Naive thymus-derived CD4-positive, alpha-beta T cell (primary cell): ENCODE data around the gene STARD5. TPM values are rescaled to one million over a fixed set of nuclear protein-coding genes. Genes with fewer than 3 reads are reported as not detected.

Experiments
- ATAC-seq: fragments of 150-1000 bp; cut with Tn5 transposase; 2 replicates; pipeline ENCODE4 v1.10.0; 2021; ENCODE audit warnings: mild to moderate bottlenecking, moderate library complexity
- CTCF ChIA-PET: fragments of 350-600 bp; sonication (Branson Sonifier 250); formaldehyde crosslinking; loops from one replicate; lab custom pipeline; 2021; ENCODE audit warnings: antibody characterized with exemption; lab: Charles Lee
- POLR2A ChIA-PET: fragments of 350-600 bp; sonication (Branson Sonifier 250); formaldehyde crosslinking; loops from one replicate; lab custom pipeline; 2021; ENCODE audit warnings: antibody characterized with exemption, inconsistent platforms; lab: Charles Lee
- DNase-seq, 9 donors: peaks; one replicate each; pipeline versions ENCODE4 v3.0.0 to v3.0.0-alpha.2; 2020 to 2022; ENCODE audit warnings: mixed read lengths in 1 of 9
- H3K27ac ChIP-seq: one replicate; pipeline ENCODE4 v1.7.0; 2013; ENCODE audit warnings: mild to moderate bottlenecking, low read depth, low read length, moderate library complexity
- H3K27me3 ChIP-seq, 2 donors: one replicate each; pipeline ENCODE4 v1.7.0; 2013; ENCODE audit warnings: low read length in 2 of 2, mild to moderate bottlenecking in 2 of 2, moderate library complexity in 2 of 2; ENCODE audit not compliant: control insufficient read depth in 2 of 2, insufficient read depth in 2 of 2
- H3K36me3 ChIP-seq, 3 experiments: 1 replicate in 2 of 3; 2 replicates in 1 of 3; pipeline ENCODE4 v1.7.0; 2013; ENCODE audit warnings: low read length in 3 of 3, mild to moderate bottlenecking in 3 of 3, moderate library complexity in 1 of 3; ENCODE audit not compliant: insufficient read depth in 3 of 3, control insufficient read depth in 2 of 3
- H3K4me1 ChIP-seq, 2 donors: one replicate each; pipeline ENCODE4 v1.7.0; 2013; ENCODE audit warnings: low read length in 2 of 2, mild to moderate bottlenecking in 2 of 2, moderate library complexity in 1 of 2; ENCODE audit not compliant: control insufficient read depth in 2 of 2, insufficient read depth in 2 of 2
- H3K4me3 ChIP-seq: 2 replicates; pipeline ENCODE4 v1.7.0; 2013; ENCODE audit warnings: mild to moderate bottlenecking, low read length
- H3K9me3 ChIP-seq, 3 experiments: 1 replicate in 2 of 3; 2 replicates in 1 of 3; pipeline ENCODE4 v1.7.0; 2013; ENCODE audit warnings: low read length in 3 of 3; ENCODE audit not compliant: control insufficient read depth in 2 of 3
- H3K27ac Mint-ChIP-seq, 9 donors: one replicate each; pipeline ENCODE4 v1.8.0; 2020 to 2022; ENCODE audit warnings: mixed read lengths in 9 of 9, mild to moderate bottlenecking in 8 of 9, moderate library complexity in 5 of 9, inconsistent platforms in 2 of 9
- H3K27me3 Mint-ChIP-seq, 5 donors: one replicate each; pipeline ENCODE4 v1.8.0; 2021 to 2022; ENCODE audit warnings: mixed read lengths in 5 of 5, mild to moderate bottlenecking in 1 of 5
- H3K36me3 Mint-ChIP-seq, 5 donors: one replicate each; pipeline ENCODE4 v1.8.0; 2020 to 2022; ENCODE audit warnings: mixed read lengths in 5 of 5, mild to moderate bottlenecking in 3 of 5, inconsistent platforms in 1 of 5
- H3K4me1 Mint-ChIP-seq, 7 donors: one replicate each; pipeline ENCODE4 v1.8.0; 2020 to 2022; ENCODE audit warnings: mixed read lengths in 7 of 7, mild to moderate bottlenecking in 3 of 7, inconsistent platforms in 1 of 7
- H3K4me3 Mint-ChIP-seq, 10 donors: one replicate each; pipeline ENCODE4 v1.8.0; 2020 to 2022; ENCODE audit warnings: mild to moderate bottlenecking in 10 of 10, mixed read lengths in 10 of 10, moderate library complexity in 6 of 10, inconsistent platforms in 2 of 10
- H3K9me3 Mint-ChIP-seq, 11 donors: one replicate each; pipeline ENCODE4 v1.8.0; 2020 to 2022; ENCODE audit warnings: mixed read lengths in 11 of 11, mild to moderate bottlenecking in 4 of 11, inconsistent platforms in 1 of 11, moderate library complexity in 1 of 11
- intact Hi-C, 2 donors: fragments of 100-400 bp; cut with micrococcal nuclease; formaldehyde crosslinking; loops; one replicate each; pipeline ENCODE4 v1.15.1; 2023
- polyA plus RNA-seq, 2 donors: library from polyadenylated mRNA; unstranded; fragments of 300-500 nt; fragmentation: Illumina TruSeq; gene quantifications; one replicate each; pipeline ENCODE4 v1.2.3, GENCODE V29; 2021
- total RNA-seq, 6 experiments: library from RNA in 5 of 6; stranded (reverse) in 5 of 6; gene quantifications; 1 replicate in 5 of 6; 2 replicates in 1 of 6; pipeline ENCODE4 v1.2.3 and lab custom pipeline; 2021 to 2026

The STARD5 gene
- total and polyA plus RNA-seq, 7 experiments from 2014 or later: 5.0 to 13.5 (median 10.1) TPM

DNA sequence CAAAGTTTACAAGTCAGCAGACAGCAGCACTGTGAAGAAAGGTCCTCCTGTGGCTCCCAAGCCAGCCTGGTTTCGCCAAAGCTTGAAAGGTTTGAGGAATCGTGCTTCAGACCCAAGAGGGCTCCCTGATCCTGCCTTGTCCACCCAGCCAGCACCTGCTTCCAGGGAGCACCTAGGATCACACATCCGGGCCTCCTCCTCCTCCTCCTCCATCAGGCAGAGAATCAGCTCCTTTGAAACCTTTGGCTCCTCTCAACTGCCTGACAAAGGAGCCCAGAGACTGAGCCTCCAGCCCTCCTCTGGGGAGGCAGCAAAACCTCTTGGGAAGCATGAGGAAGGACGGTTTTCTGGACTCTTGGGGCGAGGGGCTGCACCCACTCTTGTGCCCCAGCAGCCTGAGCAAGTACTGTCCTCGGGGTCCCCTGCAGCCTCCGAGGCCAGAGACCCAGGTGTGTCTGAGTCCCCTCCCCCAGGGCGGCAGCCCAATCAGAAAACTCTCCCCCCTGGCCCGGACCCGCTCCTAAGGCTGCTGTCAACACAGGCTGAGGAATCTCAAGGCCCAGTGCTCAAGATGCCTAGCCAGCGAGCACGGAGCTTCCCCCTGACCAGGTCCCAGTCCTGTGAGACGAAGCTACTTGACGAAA lies 24.2 kb downstream of the STARD5 start:
- Histone ChIP-seq H3K27me3 (no peaks in the 10 kb centered on the region), H3K4me3 (peak overlapping the region; percentile 74), H3K9me3 (no peaks in the 10 kb centered on the region), H3K36me3 (peaks cover 44 to 75% (median 46%) of the 10 kb centered on the region in 3 experiments), H3K27ac (peak overlapping the region; percentile 87), H3K4me1 (peaks cover 45 to 60% of the 10 kb centered on the region in 2 donors)
- intact Hi-C loops: loop anchor here (1.0 to 10.0 kb wide), 5 partner anchors 13 to 1515 kb away; partner anchors contain the start of genes MEX3B (in 2 of the 2) and ZFAND6 (in 1 of the 2)
- peaks cover 0 to 3% (median 0%) of the 10 kb centered on the region in 11 donors for H3K9me3 Mint-ChIP-seq
- no peak for DNase-seq
- peaks cover 57 to 90% (median 79%) of the 10 kb centered on the region in 5 donors for H3K36me3 Mint-ChIP-seq
- ATAC-seq: no peak
- peak overlapping the region; percentile 93 to 100 (median 96) for H3K27ac Mint-ChIP-seq
- peaks cover 48 to 70% (median 64%) of the 10 kb centered on the region in 7 donors for H3K4me1 Mint-ChIP-seq
- peak overlapping the region; percentile 80 to 100 (median 98) for H3K4me3 Mint-ChIP-seq
- ChIA-PET POLR2A (interaction anchor here (1.2 to 23.2 kb wide), 9 partner anchors 4 to 302 kb away, joined by 3 to 642 read pairs (median 207); partner anchors contain the start of genes STARD5 and TLNRD1), CTCF (interaction anchor here (1.0 to 16.1 kb wide), 8 partner anchors 9 to 33 kb away, joined by 3 to 128 read pairs (median 9); no protein-coding TSS in a partner anchor)
- H3K27me3 Mint-ChIP-seq: no peaks in the 10 kb centered on the region

- Mint-ChIP-seq H3K27ac (peak overlapping the region; percentile 93 to 100 (median 96)), H3K9me3 (peaks cover 0 to 3% (median 0%) of the 10 kb centered on the region in 11 donors), H3K4me1 (peaks cover 45 to 69% (median 64%) of the 10 kb centered on the region in 7 donors), H3K4me3 (peak overlapping the region; percentile 80 to 100 (median 98)), H3K36me3 (peaks cover 51 to 85% (median 73%) of the 10 kb centered on the region in 5 donors), H3K27me3 (no peaks in the 10 kb centered on the region)
- Histone ChIP-seq H3K4me1 (peaks cover 45 to 60% of the 10 kb centered on the region in 2 donors), H3K9me3 (no peaks in the 10 kb centered on the region), H3K27ac (peak overlapping the region; percentile 87), H3K4me3 (peak overlapping the region; percentile 74), H3K36me3 (peaks cover 39 to 69% (median 40%) of the 10 kb centered on the region in 3 experiments), H3K27me3 (no peaks in the 10 kb centered on the region)
- CTCF ChIA-PET: interaction anchor here (0.7 to 16.1 kb wide), 10 partner anchors 9 to 996 kb away, joined by 3 to 128 read pairs (median 7); no protein-coding TSS in a partner anchor
- ATAC-seq: no peak
- intact Hi-C loops: loop anchor here (5.0 to 10.0 kb wide), 4 partner anchors 746 to 1516 kb away; partner anchors contain the start of genes MEX3B (in 2 of the 2) and ZFAND6 (in 1 of the 2)
- DNase-seq: no peak
- POLR2A ChIA-PET: interaction anchor here (1.2 to 23.2 kb wide), 10 partner anchors 3 to 301 kb away, joined by 3 to 642 read pairs (median 178); partner anchors contain the start of genes STARD5 and TLNRD1
Observed at GRCh38 chr15:81299156-81299555, 24.8 kb downstream of the STARD5 start.

GRCh38 chr15:81298611-81299010 lies 25.3 kb downstream of the STARD5 start:
- intact Hi-C loops: loop anchor here (5.0 to 10.0 kb wide), 4 partner anchors 746 to 1516 kb away; partner anchors contain the start of genes MEX3B (in 2 of the 2) and ZFAND6 (in 1 of the 2)
- ChIA-PET CTCF (interaction anchor here (0.7 to 16.1 kb wide), 11 partner anchors 9 to 997 kb away, joined by 3 to 128 read pairs (median 7); no protein-coding TSS in a partner anchor), POLR2A (interaction anchor here (1.6 to 23.2 kb wide), 8 partner anchors 3 to 42 kb away, joined by 5 to 642 read pairs (median 344); partner anchors contain the start of gene STARD5)
- Mint-ChIP-seq H3K27ac (peak overlapping the region; percentile 93 to 100 (median 96)), H3K27me3 (no peaks in the 10 kb centered on the region), H3K4me1 (peaks cover 40 to 69% (median 64%) of the 10 kb centered on the region in 7 donors), H3K9me3 (peaks cover 0 to 3% (median 0%) of the 10 kb centered on the region in 11 donors), H3K4me3 (peak overlapping the region; percentile 80 to 100 (median 98)), H3K36me3 (peaks cover 46 to 80% (median 67%) of the 10 kb centered on the region in 5 donors)
- Histone ChIP-seq H3K36me3 (peaks cover 35 to 64% (median 36%) of the 10 kb centered on the region in 3 experiments), H3K4me3 (peak overlapping the region; percentile 74), H3K9me3 (no peaks in the 10 kb centered on the region), H3K27ac (peak overlapping the region; percentile 87), H3K4me1 (peaks cover 44 to 59% of the 10 kb centered on the region in 2 donors), H3K27me3 (no peaks in the 10 kb centered on the region)
- no peak for DNase-seq
- no peak for ATAC-seq

DNA sequence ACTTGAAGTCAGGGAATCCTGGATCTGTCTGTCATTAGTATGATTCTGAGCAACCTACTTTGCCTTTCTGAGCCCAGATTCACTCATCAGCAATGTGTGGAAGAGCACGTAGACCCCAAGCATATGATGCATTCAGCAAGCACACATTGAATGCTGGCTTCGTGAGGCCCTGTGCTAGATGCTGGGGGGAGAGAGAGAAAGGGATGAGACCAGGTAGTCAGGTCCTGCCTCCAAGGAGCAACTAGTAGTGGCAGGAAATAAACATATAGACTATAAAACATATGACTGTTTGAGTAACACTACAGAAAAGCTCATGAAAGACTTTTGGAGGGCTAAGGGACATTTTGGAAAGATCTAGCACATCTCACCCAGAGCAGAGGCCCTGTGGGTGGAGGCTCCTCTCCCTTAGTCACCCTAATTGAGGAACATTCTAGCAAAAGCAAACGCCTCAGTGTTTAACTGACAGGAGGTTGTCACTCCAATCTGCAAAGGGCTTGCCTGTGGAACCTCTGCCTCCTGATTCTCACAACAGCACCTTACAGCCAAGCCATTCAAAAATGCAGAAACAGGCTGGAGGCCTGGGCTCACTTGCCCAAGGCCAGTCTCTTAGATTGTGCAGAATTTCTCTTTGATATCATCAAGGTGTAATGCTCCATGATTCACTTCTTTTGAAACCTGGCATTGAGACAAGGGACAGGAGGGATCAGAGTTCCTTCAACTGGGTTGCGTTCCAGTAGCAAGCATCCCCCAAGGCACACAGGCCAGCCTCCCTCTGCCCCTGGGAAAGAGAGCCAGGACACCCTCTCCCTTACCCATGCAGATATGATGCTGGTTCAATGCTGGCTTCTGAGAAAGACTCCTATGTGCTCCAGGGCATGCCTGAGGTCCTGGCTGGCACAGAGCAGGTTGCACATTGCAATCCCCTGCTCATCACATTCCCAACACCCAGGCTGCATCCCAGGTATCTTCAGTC lies 26.1 kb downstream of the STARD5 start:
- ChIA-PET CTCF (interaction anchor here (0.7 to 16.1 kb wide), 9 partner anchors 8 to 103 kb away, joined by 3 to 128 read pairs (median 7); no protein-coding TSS in a partner anchor), POLR2A (interaction anchor here (1.5 to 23.2 kb wide), 9 partner anchors 2 to 43 kb away, joined by 5 to 642 read pairs (median 207); partner anchors contain the start of gene STARD5)
- peak overlapping the region; percentile 74 for H3K4me3 ChIP-seq
- ATAC-seq (no peak), DNase-seq (peak in 1 of 9 donors; percentile 31)
- Mint-ChIP-seq H3K36me3 (peaks cover 42 to 74% (median 60%) of the 10 kb centered on the region in 5 donors), H3K4me3 (peak overlapping the region; percentile 80 to 100 (median 98)), H3K27me3 (no peaks in the 10 kb centered on the region), H3K27ac (peak overlapping the region; percentile 93 to 100 (median 96)), H3K4me1 (peaks cover 34 to 68% (median 64%) of the 10 kb centered on the region in 7 donors), H3K9me3 (peaks cover 0 to 3% (median 0%) of the 10 kb centered on the region in 11 donors)
- peak overlapping the region; percentile 87 for H3K27ac ChIP-seq
- intact Hi-C loops: loop anchor here (2.0 to 10.0 kb wide), 6 partner anchors 13 to 1517 kb away; partner anchors contain the start of genes MEX3B (in 2 of the 2), STARD5 (in 1 of the 2) and ZFAND6 (in 1 of the 2)
- H3K27me3 ChIP-seq: no peaks in the 10 kb centered on the region
- H3K9me3 ChIP-seq: no peaks in the 10 kb centered on the region
- H3K36me3 ChIP-seq: peaks cover 29 to 57% (median 31%) of the 10 kb centered on the region in 3 experiments
- peaks cover 44 to 59% of the 10 kb centered on the region in 2 donors for H3K4me1 ChIP-seq

- Histone ChIP-seq H3K4me3 (peak overlapping the region; percentile 74), H3K27me3 (no peaks in the 10 kb centered on the region), H3K36me3 (peaks cover 21 to 49% (median 23%) of the 10 kb centered on the region in 3 experiments), H3K9me3 (no peaks in the 10 kb centered on the region), H3K27ac (peak overlapping the region; percentile 87), H3K4me1 (peaks cover 47 to 59% of the 10 kb centered on the region in 2 donors)
- Mint-ChIP-seq H3K9me3 (peaks cover 0 to 3% (median 0%) of the 10 kb centered on the region in 11 donors), H3K36me3 (peaks cover 34 to 68% (median 53%) of the 10 kb centered on the region in 5 donors), H3K4me3 (peak overlapping the region; percentile 80 to 100 (median 98)), H3K4me1 (peaks cover 34 to 67% (median 64%) of the 10 kb centered on the region in 7 donors), H3K27ac (peak overlapping the region; percentile 93 to 100 (median 96)), H3K27me3 (no peaks in the 10 kb centered on the region)
- ATAC-seq: no peak
- CTCF ChIA-PET: interaction anchor here (0.7 to 16.1 kb wide), 12 partner anchors 8 to 31 kb away, joined by 3 to 128 read pairs (median 4); no protein-coding TSS in a partner anchor
- POLR2A ChIA-PET: interaction anchor here (0.7 to 23.2 kb wide), 12 partner anchors 8 to 1910 kb away, joined by 3 to 642 read pairs (median 7); partner anchors contain the start of genes STARD5 and TLNRD1
- intact Hi-C loops: loop anchor here (2.0 to 10.0 kb wide), 6 partner anchors 14 to 1518 kb away; partner anchors contain the start of genes MEX3B (in 2 of the 2), STARD5 (in 1 of the 2) and ZFAND6 (in 1 of the 2)
- DNase-seq: no peak
Observed at GRCh38 chr15:81297147-81297572, 26.8 kb downstream of the STARD5 start.
